ENCODE data around the gene JAKMIP2.

Gene JAKMIP2

GRCh38 chr5:147763791-147764525 is 18.6 kb downstream of the JAKMIP2 start:
- Histone ChIP-seq H3K4me3 (ENCODE audit: low read depth, low read length) (no peak overlapping the region), H2AFZ (no peak overlapping the region), H3K27ac (no peak overlapping the region), H3K27me3 (ENCODE audit: control insufficient read depth, insufficient read depth, low read length) (no peaks in the 10 kb centered on the region), H3K4me2 (ENCODE audit: low read length) (no peak overlapping the region), H3K79me2 (no peaks in the 10 kb centered on the region), H3K9ac (no peak overlapping the region), H3K36me3 (ENCODE audit: control insufficient read depth, insufficient read depth, low read length) (no peaks in the 10 kb centered on the region), H3K4me1 (peaks cover 2% of the 10 kb centered on the region), H3K9me3 (ENCODE audit: control insufficient read depth, low read length) (no peaks in the 10 kb centered on the region)
- no peak for TF ChIP-seq CTCF (IDR thresholded peaks at IDR 0.05)

- H3K4me2 ChIP-seq (ENCODE audit: low read length) = no peak overlapping the region
- H3K27me3 ChIP-seq (ENCODE audit: control insufficient read depth, insufficient read depth, low read length) = no peaks in the 10 kb centered on the region
- H3K79me2 ChIP-seq = no peaks in the 10 kb centered on the region
- H3K9me3 ChIP-seq (ENCODE audit: control insufficient read depth, low read length) = no peaks in the 10 kb centered on the region
- H2AFZ ChIP-seq = no peak overlapping the region
- H3K4me1 ChIP-seq = peaks cover 2% of the 10 kb centered on the region
- no peak overlapping the region for H3K9ac ChIP-seq
- no peak overlapping the region for H3K4me3 ChIP-seq (ENCODE audit: low read depth, low read length)
- no peak for TF ChIP-seq CTCF (IDR thresholded peaks at IDR 0.05)
- H3K36me3 ChIP-seq (ENCODE audit: control insufficient read depth, insufficient read depth, low read length) = no peaks in the 10 kb centered on the region
- no peak overlapping the region for H3K27ac ChIP-seq
Observed at GRCh38 chr5:147760086-147760875, 22.2 kb downstream of the JAKMIP2 start.

- Histone ChIP-seq H3K4me1 (peaks cover 2% of the 10 kb centered on the region), H3K4me2 (ENCODE audit: low read length) (no peak overlapping the region), H3K36me3 (ENCODE audit: control insufficient read depth, insufficient read depth, low read length) (no peaks in the 10 kb centered on the region), H3K9ac (no peak overlapping the region), H3K4me3 (ENCODE audit: low read depth, low read length) (no peak overlapping the region), H3K27me3 (ENCODE audit: control insufficient read depth, insufficient read depth, low read length) (no peaks in the 10 kb centered on the region), H2AFZ (no peak overlapping the region), H3K9me3 (ENCODE audit: control insufficient read depth, low read length) (no peaks in the 10 kb centered on the region), H3K79me2 (no peaks in the 10 kb centered on the region), H3K27ac (no peak overlapping the region)
- TF ChIP-seq CTCF (IDR thresholded peaks at IDR 0.05) = no peak
Observed at GRCh38 chr5:147759441-147759840, 23.1 kb downstream of the JAKMIP2 start.

- Histone ChIP-seq H3K79me2 (peaks cover 2% of the 10 kb centered on the region), H3K4me2 (ENCODE audit: low read length) (no peak overlapping the region), H3K9ac (no peak overlapping the region), H3K27me3 (ENCODE audit: control insufficient read depth, insufficient read depth, low read length) (no peaks in the 10 kb centered on the region), H3K4me1 (no peaks in the 10 kb centered on the region), H3K36me3 (ENCODE audit: control insufficient read depth, insufficient read depth, low read length) (no peaks in the 10 kb centered on the region), H2AFZ (no peak overlapping the region), H3K9me3 (ENCODE audit: control insufficient read depth, low read length) (no peaks in the 10 kb centered on the region), H3K4me3 (ENCODE audit: low read depth, low read length) (no peak overlapping the region), H3K27ac (no peak overlapping the region)
- TF ChIP-seq CTCF (IDR thresholded peaks at IDR 0.05) = no peak
Observed at GRCh38 chr5:147756566-147756965, 26.0 kb downstream of the JAKMIP2 start.
